ENCODE data around the gene BCAN. TPM values are rescaled to one million over a fixed set of nuclear protein-coding genes. Genes with fewer than 3 reads are reported as not detected.
A peak's percentile ranks its signal among the peaks of the same experiment; 100 is the strongest.

Gene BCAN
- total and polyA plus RNA-seq, 2 of the 8 experiments (the other 6 are each of a cell fraction or from before 2014, with no cell fraction given) = 4.5 to 24.0 TPM

DNA sequence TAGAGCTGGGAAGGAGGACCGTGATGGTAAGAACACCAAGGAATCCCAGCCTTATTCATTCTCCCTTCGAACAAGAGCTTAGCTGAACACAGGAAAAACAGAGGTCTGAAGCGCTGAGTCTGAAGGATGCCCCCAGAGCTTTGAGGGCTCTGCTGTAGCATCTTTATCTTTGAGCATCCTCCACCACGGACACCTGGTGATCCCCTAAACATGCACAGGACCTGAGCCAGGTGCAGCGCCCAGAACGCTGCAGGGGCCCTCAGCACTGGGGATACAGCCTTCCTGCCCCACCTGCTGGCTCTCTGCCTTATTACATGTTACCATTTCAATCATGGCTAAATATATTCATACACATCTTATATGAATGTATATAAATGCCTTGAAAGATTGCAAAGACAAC lies 32.9 kb upstream of the BCAN start:
- Histone ChIP-seq H3K23ac (ENCODE audit: insufficient read length) (no peak overlapping the region), H3K4me1 (replicated peaks in 1 of 4; ENCODE audit: control insufficient read depth in 3 of 4, insufficient read depth in 4 of 4, low read length in 3 of 4) (no peaks in the 10 kb centered on the region), H4K5ac (ENCODE audit: insufficient read length, low read depth, low read length) (no peak overlapping the region), H3K18ac (ENCODE audit: extremely low read depth, low read length) (no peak overlapping the region), H3K4me3 (ENCODE audit: extremely low read depth in 1 of 4, insufficient read depth in 2 of 4, low read depth in 3 of 4, low read length in 4 of 4) (no peak overlapping the region), H2AFZ (ENCODE audit: low read length) (no peak overlapping the region), H3K23me2 (ENCODE audit: low read depth, low read length) (no peaks in the 10 kb centered on the region), H2BK5ac (ENCODE audit: low read depth, low read length) (no peak overlapping the region), H3K27ac (ENCODE audit: low read depth, low read length) (no peak overlapping the region), H3K79me2 (ENCODE audit: control insufficient read depth in 1 of 2, insufficient read depth in 2 of 2, low read length in 2 of 2) (no peaks in the 10 kb centered on the region), H2BK12ac (ENCODE audit: low read depth, low read length) (no peak overlapping the region), H4K20me1 (replicated peaks in 1 of 2; ENCODE audit: control insufficient read depth in 1 of 2, insufficient read depth in 2 of 2, low read length in 2 of 2) (no peaks in the 10 kb centered on the region), H3K9me3 (ENCODE audit: insufficient read depth in 2 of 2, low read depth in 1 of 2, low read length in 1 of 2) (no peaks in the 10 kb centered on the region), H3K9ac (replicated peaks in 1 of 4; ENCODE audit: extremely low read depth in 1 of 4, low read depth in 3 of 4, low read length in 3 of 4) (no peak overlapping the region), H3K4me2 (ENCODE audit: insufficient read depth in 1 of 2, low read depth in 2 of 2, low read length in 2 of 2) (no peak overlapping the region), H3K79me1 (ENCODE audit: low read depth, low read length) (no peaks in the 10 kb centered on the region), H4K91ac (replicated peaks; ENCODE audit: insufficient read length, low read length) (no peak overlapping the region), H3K56ac (replicated peaks; ENCODE audit: insufficient read length, low read depth, low read length) (no peak overlapping the region), H2BK20ac (ENCODE audit: low read length) (no peak overlapping the region), H3K36me3 (ENCODE audit: control insufficient read depth in 2 of 4, insufficient read depth in 4 of 4, low read length in 3 of 4) (no peaks in the 10 kb centered on the region), H3K14ac (ENCODE audit: insufficient read length) (no peak overlapping the region), H2BK15ac (ENCODE audit: low read length) (no peak overlapping the region; the same call in 1 of the 2 replicates), H2BK120ac (replicated peaks; ENCODE audit: low read depth, low read length) (no peak overlapping the region), H3K27me3 (replicated peaks in 1 of 4; ENCODE audit: control insufficient read depth in 3 of 4, extremely low read depth in 1 of 4, insufficient read depth in 3 of 4, low read length in 3 of 4) (no peaks in the 10 kb centered on the region), H3K4ac (replicated peaks; ENCODE audit: insufficient read length, low read depth, low read length) (no peak overlapping the region), H4K8ac (ENCODE audit: extremely low read depth, insufficient read depth, low read length) (no peak overlapping the region), H2AK5ac (ENCODE audit: low read depth, low read length) (no peak overlapping the region)
- FAIRE-seq (peak; percentile 39), DNase-seq (ENCODE audit: low read depth in 1 of 2, low spot score in 2 of 2) (peak in 1 of 2 experiments; percentile 62)
- ChIA-PET POLR2A (ENCODE audit: partially characterized antibody) (interaction anchor here (1.0 to 1.8 kb wide), 4 partner anchors 10 to 22 kb away, joined by 3 to 22 read pairs (median 4); partner anchors contain the start of genes HAPLN2 and NAXE), CTCF (ENCODE audit: partially characterized antibody) (interaction anchor here (1.0 to 6.4 kb wide), 21 partner anchors 9 to 229 kb away, joined by 3 to 55 read pairs (median 5); partner anchors contain the start of genes HAPLN2, NAXE and TTC24)
- 64% methylated on average over 6 of the region's 6 CpGs; no CpG with 5 or more reads in 1 of the 2 experiments for WGBS, 2 experiments (ENCODE audit: extremely low coverage in 1 of 2, insufficient coverage in 1 of 2, insufficient read length in 1 of 2, insufficient replicate concordance in 2 of 2, low coverage in 1 of 2, low lambda C conversion rate in 2 of 2, missing lambda C conversion rate in 1 of 2)
- TF ChIP-seq, protein P1, sequence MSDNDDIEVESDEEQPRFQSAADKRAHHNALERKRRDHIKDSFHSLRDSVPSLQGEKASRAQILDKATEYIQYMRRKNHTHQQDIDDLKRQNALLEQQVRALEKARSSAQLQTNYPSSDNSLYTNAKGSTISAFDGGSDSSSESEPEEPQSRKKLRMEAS (IDR thresholded peaks at IDR 0.05) = no peak
- TF ChIP-seq TAF1 (IDR thresholded peaks at IDR 0.05; ENCODE audit: low read depth, low read length) (no peak), RAD21 (IDR thresholded peaks at IDR 0.05 in 1 of 2, conservative IDR thresholded peaks at IDR 0.05 in 1 of 2; ENCODE audit: low read depth in 2 of 2, low read length in 2 of 2) (peak; percentile 53 to 67), TCF12 (IDR thresholded peaks at IDR 0.05; ENCODE audit: low read depth, low read length) (peak; percentile 76), NANOG (IDR thresholded peaks at IDR 0.05; ENCODE audit: insufficient read depth, low read depth, low read length, poor library complexity, severe bottlenecking) (no peak)
- TF ChIP-seq, protein P2, sequence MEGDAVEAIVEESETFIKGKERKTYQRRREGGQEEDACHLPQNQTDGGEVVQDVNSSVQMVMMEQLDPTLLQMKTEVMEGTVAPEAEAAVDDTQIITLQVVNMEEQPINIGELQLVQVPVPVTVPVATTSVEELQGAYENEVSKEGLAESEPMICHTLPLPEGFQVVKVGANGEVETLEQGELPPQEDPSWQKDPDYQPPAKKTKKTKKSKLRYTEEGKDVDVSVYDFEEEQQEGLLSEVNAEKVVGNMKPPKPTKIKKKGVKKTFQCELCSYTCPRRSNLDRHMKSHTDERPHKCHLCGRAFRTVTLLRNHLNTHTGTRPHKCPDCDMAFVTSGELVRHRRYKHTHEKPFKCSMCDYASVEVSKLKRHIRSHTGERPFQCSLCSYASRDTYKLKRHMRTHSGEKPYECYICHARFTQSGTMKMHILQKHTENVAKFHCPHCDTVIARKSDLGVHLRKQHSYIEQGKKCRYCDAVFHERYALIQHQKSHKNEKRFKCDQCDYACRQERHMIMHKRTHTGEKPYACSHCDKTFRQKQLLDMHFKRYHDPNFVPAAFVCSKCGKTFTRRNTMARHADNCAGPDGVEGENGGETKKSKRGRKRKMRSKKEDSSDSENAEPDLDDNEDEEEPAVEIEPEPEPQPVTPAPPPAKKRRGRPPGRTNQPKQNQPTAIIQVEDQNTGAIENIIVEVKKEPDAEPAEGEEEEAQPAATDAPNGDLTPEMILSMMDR (IDR thresholded peaks at IDR 0.05; ENCODE audit: control extremely low read depth in 1 of 3, insufficient read depth in 1 of 3, low read depth in 1 of 3, low read length in 3 of 3) = peak; percentile 65 to 71 (median 69)

Measured in H1 (cell line).